GM12878 (cell line): ENCODE data around the gene OR2C1. TPM values are rescaled to one million over a fixed set of nuclear protein-coding genes. Genes with fewer than 3 reads are reported as not detected.
A peak's percentile ranks its signal among the peaks of the same experiment; 100 is the strongest.

ENCODE experiments used
- ATAC-seq: fragments of 200-7000 bp; cut with Tn5 transposase; 3 replicates; pipeline ENCODE4 v1.9.1; 2020; ENCODE audit warnings: mild to moderate bottlenecking, moderate library complexity
- BruUV-seq: library from RNA; stranded (reverse); fragments of 400-500 nt; replicated peaks from 2 replicates; lab custom pipeline; 2021; lab: Mats Ljungman, UMichigan
- CTCF ChIA-PET: fragments of 300-600 bp; sonication (Branson Sonifier 250); formaldehyde crosslinking; extraction: SDS; loops from one replicate; lab custom pipeline; 2021; ENCODE audit warnings: inconsistent platforms; lab: Yijun Ruan, JAX
- POLR2A ChIA-PET: fragments of 350-600 bp; formaldehyde crosslinking; extraction: SDS; loops from one replicate; lab custom pipeline; 2021; ENCODE audit warnings: inconsistent platforms; lab: Charles Lee
- RAD21 ChIA-PET: fragments of 300-600 bp; sonication (Branson Sonifier 250); formaldehyde crosslinking; loops from one replicate; lab custom pipeline; 2023; ENCODE audit warnings: antibody characterized with exemption; ENCODE audit not compliant: unreplicated experiment; lab: Charles Lee
- SMC1A ChIA-PET: fragments of 300-600 bp; sonication (Branson Sonifier 250); formaldehyde crosslinking; loops from one replicate; lab custom pipeline; 2023; ENCODE audit not compliant: unreplicated experiment, uncharacterized antibody; lab: Charles Lee
- DNase-seq: peaks from one replicate; pipeline ENCODE4 v3.0.0-alpha.2; 2011; ENCODE audit warnings: low read depth, low spot score
- FAIRE-seq: peaks from 3 replicates; lab custom pipeline; 2011; peaks lifted over from hg19 to GRCh38; lab: Jason Lieb, UNC
- H2AFZ ChIP-seq: 2 replicates; pipeline ENCODE4 v1.6.0; 2011; ENCODE audit warnings: low read depth, low read length, control low read depth; ENCODE audit not compliant: control insufficient read depth
- H3K27ac ChIP-seq: 2 replicates; pipeline ENCODE4 v1.5.1; 2011; ENCODE audit warnings: control low read depth; ENCODE audit not compliant: control insufficient read depth, insufficient read depth
- H3K27me3 ChIP-seq, 2 experiments: replicated peaks in 1 of 2; 2 replicates each; pipeline versions ENCODE4 v1.6.0 to v1.6.1; 2011; ENCODE audit warnings: low read length in 1 of 2; ENCODE audit not compliant: control insufficient read depth in 2 of 2, insufficient read depth in 2 of 2
- H3K36me3 ChIP-seq, 2 experiments: 2 replicates each; pipeline ENCODE4 v1.5.1; 2011; ENCODE audit warnings: low read length in 1 of 2; ENCODE audit not compliant: control insufficient read depth in 2 of 2, insufficient read depth in 2 of 2
- H3K4me1 ChIP-seq: 2 replicates; pipeline ENCODE4 v1.6.1; 2011; ENCODE audit warnings: mild to moderate bottlenecking, low read length, moderate library complexity, mixed read lengths; ENCODE audit not compliant: control insufficient read depth, insufficient read depth
- H3K4me2 ChIP-seq: 2 replicates; pipeline ENCODE4 v1.6.0; 2011; ENCODE audit warnings: control low read depth; ENCODE audit not compliant: control insufficient read depth, insufficient read depth
- H3K4me3 ChIP-seq: fragments of 200-600 bp; sonication (generic); 2 replicates; pipeline ENCODE4 v1.5.1; 2016
- H3K79me2 ChIP-seq: 2 replicates; pipeline ENCODE4 v1.6.0; 2011; ENCODE audit warnings: low read length; ENCODE audit not compliant: control insufficient read depth, insufficient read depth
- H3K9ac ChIP-seq: 2 replicates; pipeline ENCODE4 v1.8.0; 2011; ENCODE audit warnings: low read length, control low read depth, mixed read lengths; ENCODE audit not compliant: control insufficient read depth, insufficient read depth
- H3K9me3 ChIP-seq: replicated peaks from 3 replicates; pipeline ENCODE4 v1.5.1; 2011; ENCODE audit warnings: mild to moderate bottlenecking, low read length; ENCODE audit not compliant: control insufficient read depth, insufficient read depth
- H4K20me1 ChIP-seq: 2 replicates; pipeline ENCODE4 v1.6.0; 2011; ENCODE audit not compliant: control insufficient read depth, insufficient read depth
- ATF7 ChIP-seq: fragments of 450-650 bp; IDR thresholded peaks from 2 replicates; pipeline ENCODE4 v1.6.1; 2016; ENCODE audit warnings: low read depth, mild to moderate bottlenecking
- BHLHE40 ChIP-seq, 2 experiments: fragments of 450-650 bp in 1 of 2; IDR thresholded peaks; 2 replicates each; pipeline ENCODE4 v1.6.1; 2011 to 2017; ENCODE audit warnings: low read depth in 2 of 2, borderline replicate concordance in 1 of 2, improper control_type of control experiment in 1 of 2, low read length in 1 of 2, mild to moderate bottlenecking in 1 of 2
- CBFB ChIP-seq: IDR thresholded peaks from 2 replicates; pipeline ENCODE4 v1.6.1; 2016; ENCODE audit warnings: antibody characterized with exemption, low read depth
- CBX5 ChIP-seq: sonication (generic); IDR thresholded peaks from 2 replicates; pipeline ENCODE4 v1.6.1; 2016; ENCODE audit warnings: low read depth, moderate library complexity, mild to moderate bottlenecking, inconsistent platforms
- EP300 ChIP-seq, 2 experiments: fragments of 150-350 bp in 1 of 2; IDR thresholded peaks; 2 replicates each; pipeline ENCODE4 v1.6.1; 2011 to 2012; ENCODE audit warnings: low read depth in 2 of 2, low read length in 2 of 2, borderline replicate concordance in 1 of 2, improper control_type of control experiment in 1 of 2, inconsistent platforms in 1 of 2; ENCODE audit not compliant: control insufficient read depth in 1 of 2
- HDAC2 ChIP-seq: fragments of 200-600 bp; sonication (generic); IDR thresholded peaks from 2 replicates; pipeline ENCODE4 v1.6.1; 2017
- MAX ChIP-seq: IDR thresholded peaks from 2 replicates; pipeline ENCODE4 v1.6.1; 2012; ENCODE audit warnings: low read depth, low read length, improper control_type of control experiment
- MTA3 ChIP-seq: IDR thresholded peaks from 2 replicates; pipeline ENCODE4 v1.6.1; 2012; ENCODE audit warnings: low read length, inconsistent platforms, borderline replicate concordance
- PAX5 ChIP-seq: IDR thresholded peaks from 2 replicates; pipeline ENCODE4 v1.6.1; 2011; ENCODE audit warnings: low read depth, low read length, borderline replicate concordance
- PBX3 ChIP-seq: IDR thresholded peaks from 2 replicates; pipeline ENCODE4 v1.6.1; 2011; ENCODE audit warnings: mild to moderate bottlenecking, low read depth, low read length, moderate library complexity; ENCODE audit not compliant: insufficient replicate concordance
- PKNOX1 ChIP-seq: fragments of 450-650 bp; IDR thresholded peaks from 2 replicates; pipeline ENCODE4 v1.6.1; 2016; ENCODE audit warnings: mild to moderate bottlenecking
- POLR2AphosphoS2 ChIP-seq: IDR thresholded peaks from 2 replicates; pipeline ENCODE4 v1.6.1; 2011; ENCODE audit warnings: low read depth, mild to moderate bottlenecking, low read length, improper control_type of control experiment, moderate library complexity
- RB1 ChIP-seq: fragments of 450-650 bp; formaldehyde crosslinking; IDR thresholded peaks from 2 replicates; pipeline ENCODE4 v1.6.1; 2017; ENCODE audit warnings: mild to moderate bottlenecking, borderline replicate concordance
- RBBP5 ChIP-seq: fragments of 200-600 bp; sonication (generic); conservative IDR thresholded peaks from 2 replicates; pipeline ENCODE4 v1.6.1; 2016
- RFX5 ChIP-seq: IDR thresholded peaks from 2 replicates; pipeline ENCODE4 v1.6.1; 2011; ENCODE audit warnings: low read depth, low read length, improper control_type of control experiment
- SMC3 ChIP-seq: IDR thresholded peaks from 2 replicates; pipeline ENCODE4 v1.6.1; 2011; ENCODE audit warnings: low read length, improper control_type of control experiment, borderline replicate concordance
- ZNF217 ChIP-seq: fragments of 450-650 bp; IDR thresholded peaks from 2 replicates; pipeline ENCODE4 v1.6.1; 2017; ENCODE audit warnings: antibody characterized with exemption, mild to moderate bottlenecking
- WGBS: methylation state at CpG from one replicate; pipeline ENCODE4 v1.1.6; 2016; ENCODE audit warnings: low lambda C conversion rate; ENCODE audit not compliant: insufficient replicate concordance, insufficient coverage; ENCODE audit errors: missing lambda C conversion rate; 5-methylcytosine and 5-hydroxymethylcytosine counted together
- in situ Hi-C: fragments of 300-500 bp; cut with MboI; formaldehyde crosslinking; loops from 9 replicates; pipeline ENCODE4 v1.14.3; 2018; ENCODE audit warnings: mixed read lengths
- intact Hi-C: fragments of 100-400 bp; cut with micrococcal nuclease; formaldehyde crosslinking; loops from one replicate; pipeline ENCODE4 v1.14.2; 2022; ENCODE audit not compliant: unreplicated experiment
- polyA plus RNA-seq, 11 experiments: library from polyadenylated mRNA; depleted of rRNA in 4 of 11; unstranded in 6 of 11; stranded (reverse) in 5 of 11; fragments of >200 nt; fragmentation: Nextera tagmentation in 4 of 11; fragmentation: Illumina TruSeq in 1 of 11; extraction: Ambion mirVana in 4 of 11; extraction: Trizol in 1 of 11; gene quantifications; 1 replicate in 1 of 11; 2 replicates in 10 of 11; pipeline versions ENCODE4 v1.2.1 to v1.2.3, GENCODE V29; 2011 to 2016; ENCODE audit warnings: inconsistent platforms in 2 of 11, missing spikeins in 2 of 11, low read depth in 1 of 11
- total RNA-seq, 4 experiments: library from RNA; depleted of rRNA in 3 of 4; stranded (reverse); fragments of >200 nt in 3 of 4; fragmentation: Illumina TruSeq in 1 of 4; extraction: Trizol in 1 of 4; gene quantifications; 2 replicates each; pipeline versions ENCODE4 v1.2.1 to v1.2.3, GENCODE V29; 2013 to 2021

The OR2C1 gene
- total and polyA plus RNA-seq, 10 of the 15 experiments (the other 5 are each of a cell fraction or from before 2014, with no cell fraction given): 0.05 to 0.21 (median 0.14) TPM; not detected in 5

GRCh38 chr16:3400446-3400778, 44.7 kb downstream of the OR2C1 start (continued):
- no peak for TF ChIP-seq SMC3
- TF ChIP-seq, all 136 proteins: peak for 3

GRCh38 chr16:3400779-3401688, 45.3 kb downstream of the OR2C1 start, which contains the start of the genes ZNF174 and ZSCAN32:
ZNF174 (plus strand) TSS chr16:3401215; CDS start chr16:3402005, 790 bp downstream.
ZSCAN32 (minus strand) TSS chr16:3401004; CDS start chr16:3397557, 3,447 bp downstream.
- DNase-seq: peak; percentile 99
- H3K79me2 ChIP-seq: peaks cover 13% of the 10 kb centered on the region
- peak within 1 kb of the TSS; percentile 71 for H3K27ac ChIP-seq
- peak within 1 kb of the TSS; percentile 93 for H3K4me3 ChIP-seq
- no peaks in the 10 kb centered on the region for H3K27me3 ChIP-seq
- peaks cover 0 to 18% of the 10 kb centered on the region in 2 experiments; a peak in 2 of 4 replicates for H3K36me3 ChIP-seq
- ChIA-PET SMC1A (interaction anchor here (0.8 to 2.6 kb wide), 6 partner anchors 8 to 136 kb away, joined by 3 to 11 read pairs (median 4); partner anchors contain the start of genes NAA60 and ZNF597), POLR2A (interaction anchor here (0.6 to 2.0 kb wide), 11 partner anchors 9 to 137 kb away, joined by 3 to 9 read pairs (median 3); partner anchors contain the start of genes NAA60, ZNF597 and ZNF75A), RAD21 (interaction anchor here (0.7 to 1.9 kb wide), 6 partner anchors 42 to 266 kb away, joined by 3 to 6 read pairs (median 4); partner anchors contain the start of genes NAA60, ZNF213, ZNF263 and ZNF597), CTCF (interaction anchor here (0.6 to 2.0 kb wide), 11 partner anchors 8 to 250 kb away, joined by 3 to 5 read pairs (median 4); partner anchors contain the start of genes NAA60 and ZNF263)
- peak within 1 kb of the TSS; percentile 80 for H3K4me2 ChIP-seq
- H3K9me3 ChIP-seq: peaks cover 19% of the 10 kb centered on the region
- intact Hi-C loops: loop anchor here (1.0 to 10.0 kb wide), 3 partner anchors 58 to 116 kb away; partner anchors contain the start of genes CLUAP1 and ZNF263
- no peaks in the 10 kb centered on the region for H4K20me1 ChIP-seq
- peak; percentile 80 for FAIRE-seq
- peak within 1 kb of the TSS; percentile 93 for H2AFZ ChIP-seq
- 2% methylated on average over 84 of the region's 95 CpGs for WGBS
- peak within 1 kb of the TSS; percentile 77 for H3K9ac ChIP-seq
- in situ Hi-C loops: no loop called here
- BruUV-seq: no TSS peak
- ATAC-seq: peak; percentile 98
- H3K4me1 ChIP-seq: peaks cover 4% of the 10 kb centered on the region; the same call in 1 of the 2 replicates
- TF ChIP-seq HDAC2 (no peak), BHLHE40 (IDR thresholded peaks at IDR 0.05; ENCODE audit: borderline replicate concordance in 1 of 2, low read depth in 2 of 2, low read length in 1 of 2) (peak; percentile 88 to 96), ATF7 (no peak), PAX5 (no peak), MTA3 (no peak), MAX (peak; percentile 80; the same call in 1 of the 2 replicates), EP300 (IDR thresholded peaks at IDR 0.05; ENCODE audit: borderline replicate concordance in 1 of 2, control insufficient read depth in 1 of 2, low read depth in 2 of 2, low read length in 2 of 2) (no peak), POLR2AphosphoS2 (0 out of 2 replicates have a peak, but pooled peaks have one; percentile 87), PKNOX1 (peak; percentile 100), ZNF217 (peak; percentile 67; the same call in 1 of the 2 replicates), CBX5 (peak; percentile 13), RBBP5 (no peak), CBFB (peak; percentile 54; the same call in 1 of the 2 replicates), PBX3 (peak; percentile 99), RB1 (peak; percentile 43; the same call in 1 of the 2 replicates), RFX5 (peak; percentile 30; the same call in 1 of the 2 replicates)
